ENCODE results near the gene MANEAL.

GRCh38 chr1:37814252-37814651 is 20.6 kb downstream of the MANEAL start:
- TF ChIP-seq, protein P1, sequence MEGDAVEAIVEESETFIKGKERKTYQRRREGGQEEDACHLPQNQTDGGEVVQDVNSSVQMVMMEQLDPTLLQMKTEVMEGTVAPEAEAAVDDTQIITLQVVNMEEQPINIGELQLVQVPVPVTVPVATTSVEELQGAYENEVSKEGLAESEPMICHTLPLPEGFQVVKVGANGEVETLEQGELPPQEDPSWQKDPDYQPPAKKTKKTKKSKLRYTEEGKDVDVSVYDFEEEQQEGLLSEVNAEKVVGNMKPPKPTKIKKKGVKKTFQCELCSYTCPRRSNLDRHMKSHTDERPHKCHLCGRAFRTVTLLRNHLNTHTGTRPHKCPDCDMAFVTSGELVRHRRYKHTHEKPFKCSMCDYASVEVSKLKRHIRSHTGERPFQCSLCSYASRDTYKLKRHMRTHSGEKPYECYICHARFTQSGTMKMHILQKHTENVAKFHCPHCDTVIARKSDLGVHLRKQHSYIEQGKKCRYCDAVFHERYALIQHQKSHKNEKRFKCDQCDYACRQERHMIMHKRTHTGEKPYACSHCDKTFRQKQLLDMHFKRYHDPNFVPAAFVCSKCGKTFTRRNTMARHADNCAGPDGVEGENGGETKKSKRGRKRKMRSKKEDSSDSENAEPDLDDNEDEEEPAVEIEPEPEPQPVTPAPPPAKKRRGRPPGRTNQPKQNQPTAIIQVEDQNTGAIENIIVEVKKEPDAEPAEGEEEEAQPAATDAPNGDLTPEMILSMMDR (IDR thresholded peaks at IDR 0.05; ENCODE audit: insufficient read depth, low read length): no peak
- TF ChIP-seq POLR2AphosphoS5 (IDR thresholded peaks at IDR 0.05; ENCODE audit: low read depth): no peak
- TF ChIP-seq REST (IDR thresholded peaks at IDR 0.05; ENCODE audit: insufficient replicate concordance, low read depth): no peak
- no peak for TF ChIP-seq SPI1 (IDR thresholded peaks at IDR 0.05; ENCODE audit: borderline replicate concordance, low read depth)
- no peak for TF ChIP-seq GABPA (IDR thresholded peaks at IDR 0.05; ENCODE audit: low read depth)
